Glomerular endothelial cell (primary cell): ENCODE measurements around the gene NUB1. TPM values are rescaled to one million over a fixed set of nuclear protein-coding genes. Genes with fewer than 3 reads are reported as not detected.

Source experiments
- DNase-seq: peaks from one replicate; pipeline ENCODE4 v3.0.0-alpha.2; 2011; ENCODE audit warnings: low read depth, low spot score; ENCODE audit errors: extremely low read depth
- total RNA-seq: library from RNA; depleted of rRNA; stranded (reverse); fragments of >200 nt; gene quantifications from 2 replicates; pipeline ENCODE4 v1.2.3, GENCODE V29; 2015

Gene NUB1
- total RNA-seq, 1 donor from 2014 or later = 42.1 TPM

GRCh38 chr7:151376218-151376902 lies 34.7 kb downstream of the NUB1 start:
- no peak for DNase-seq

DNA sequence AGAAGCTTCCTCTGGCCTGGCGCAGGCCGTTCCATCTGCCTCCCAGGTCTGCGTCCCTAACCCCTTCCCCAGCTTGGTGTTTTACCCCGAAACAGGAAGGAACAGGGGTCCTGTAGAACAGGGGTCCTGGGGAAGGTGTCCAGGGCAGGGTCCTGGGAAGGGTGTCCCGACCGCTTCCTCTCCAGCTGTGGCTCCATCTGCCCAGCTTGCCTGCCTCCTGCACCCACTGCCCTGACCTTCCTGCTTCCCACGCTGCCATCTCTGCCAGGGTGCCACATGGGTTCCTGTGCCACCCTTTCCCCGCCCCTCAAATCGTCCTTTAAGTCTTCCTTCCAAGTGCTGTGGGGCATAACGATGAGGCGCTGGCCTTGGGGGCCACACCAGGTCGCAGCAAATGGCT lies 35.8 kb downstream of the NUB1 start:
- DNase-seq = no peak

DNA sequence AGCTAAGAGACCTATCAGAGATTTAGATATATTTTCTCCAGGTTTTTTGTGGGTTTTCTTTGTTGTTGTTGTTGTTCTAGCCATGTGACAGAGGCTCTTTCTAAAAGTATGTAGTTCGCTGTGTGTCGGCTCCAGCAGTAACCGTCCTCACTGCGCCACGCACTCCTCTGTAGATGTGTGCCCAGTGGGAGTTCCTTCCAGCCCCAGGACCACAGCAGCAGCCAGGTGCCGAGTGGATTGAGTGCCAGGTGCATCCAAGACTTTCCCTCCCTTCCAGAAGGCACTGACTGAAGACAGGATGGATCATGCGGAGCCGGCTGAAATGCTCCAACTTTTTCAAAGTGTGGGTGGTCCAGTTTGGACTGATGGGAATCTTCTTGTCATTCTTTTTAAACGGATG lies 36.4 kb downstream of the NUB1 start:
- no peak for DNase-seq

GRCh38 chr7:151378496-151379192 lies 37.0 kb downstream of the NUB1 start:
- DNase-seq = no peak

DNA sequence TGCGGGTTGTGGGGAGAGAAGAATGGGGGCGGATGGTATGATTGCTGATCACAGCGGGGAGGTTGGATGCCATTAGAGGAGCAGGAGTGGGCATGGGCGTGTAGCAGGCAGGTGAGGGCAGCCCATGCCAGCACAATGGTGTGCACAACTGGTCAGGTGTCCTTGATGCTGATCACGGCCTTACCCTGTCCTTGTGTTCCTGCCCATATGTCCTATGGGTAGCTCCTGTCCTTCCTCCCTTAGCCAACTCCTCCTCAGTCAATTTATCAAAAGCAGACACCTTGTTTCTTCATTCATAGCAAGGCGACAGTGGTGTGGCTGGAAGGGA lies 37.5 kb downstream of the NUB1 start:
- no peak for DNase-seq

DNA sequence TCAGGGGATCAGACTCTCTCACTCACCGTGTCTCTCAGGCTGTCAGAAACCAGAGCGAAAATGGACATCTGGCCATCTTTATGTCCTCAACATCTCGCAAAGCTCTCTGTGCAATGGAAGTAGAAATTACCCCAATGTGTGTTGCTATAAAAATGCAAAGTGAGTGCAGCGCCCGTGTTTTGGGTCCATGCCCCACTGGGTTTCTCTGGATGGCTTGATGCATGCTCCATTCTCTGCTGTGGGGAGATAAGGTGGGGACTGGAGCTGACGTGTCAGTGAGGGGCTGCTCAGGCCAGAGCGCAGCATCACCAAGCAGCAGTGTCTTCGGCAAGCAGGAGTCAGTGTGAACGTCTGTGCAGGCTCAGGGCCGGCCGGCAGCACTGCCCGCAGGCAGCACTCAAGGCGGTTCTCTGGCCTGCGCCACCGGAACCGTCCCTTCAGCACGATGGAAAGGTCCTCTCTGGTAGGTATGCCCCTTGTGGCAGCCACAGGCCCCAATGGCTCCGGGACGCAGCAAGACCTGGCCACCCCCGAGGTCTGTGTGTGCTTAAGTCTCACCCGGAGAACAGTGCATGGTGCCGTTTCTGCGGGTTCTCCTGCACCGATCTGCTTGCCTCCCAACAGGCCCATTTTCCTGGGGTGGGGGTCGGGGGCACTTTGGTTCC lies 38.1 kb downstream of the NUB1 start:
- no peak for DNase-seq

DNA sequence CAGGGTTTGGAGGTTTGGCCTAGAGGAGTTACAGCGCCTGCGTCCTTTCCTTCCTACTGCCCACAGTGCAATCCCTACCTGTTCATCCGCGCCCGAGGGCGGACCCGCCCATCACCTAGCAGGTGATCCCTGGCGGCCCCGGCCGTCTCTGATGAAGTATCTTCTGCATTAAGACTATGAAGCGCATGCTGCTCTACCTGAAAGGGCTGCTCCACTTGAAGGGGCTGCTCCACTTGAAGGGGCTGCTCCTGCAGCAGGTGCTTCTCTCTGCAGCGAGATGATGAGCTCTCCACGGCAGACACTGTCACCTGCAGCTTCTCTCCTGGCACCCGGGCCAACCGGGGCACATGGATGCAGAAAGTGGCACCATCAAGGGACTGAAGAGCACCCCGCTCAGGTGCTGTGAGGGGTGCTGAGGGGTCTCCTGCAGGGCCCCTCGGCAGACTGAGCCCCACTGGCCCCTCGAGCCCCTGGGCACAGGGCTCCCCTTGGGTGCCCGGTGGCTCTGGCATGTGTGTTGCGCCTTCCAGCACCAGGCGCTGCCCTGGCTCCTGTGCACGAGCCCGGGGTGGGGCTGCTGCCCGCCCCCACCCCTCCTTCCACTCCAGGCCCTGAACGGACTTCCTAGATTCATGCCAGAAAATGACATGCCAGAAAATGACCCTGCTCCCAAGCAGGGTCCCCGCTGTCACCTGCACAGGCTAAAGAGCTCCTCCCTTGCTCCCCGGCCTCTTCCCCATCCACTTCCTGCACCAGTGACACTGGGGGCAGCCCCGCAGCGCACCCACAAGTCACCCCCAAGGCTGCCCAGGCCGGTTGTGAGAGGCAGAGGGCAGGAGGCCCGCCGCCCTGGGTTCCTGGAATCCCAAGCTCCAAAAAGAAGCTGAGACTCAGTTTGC lies 38.8 kb downstream of the NUB1 start:
- no peak for DNase-seq

DNA sequence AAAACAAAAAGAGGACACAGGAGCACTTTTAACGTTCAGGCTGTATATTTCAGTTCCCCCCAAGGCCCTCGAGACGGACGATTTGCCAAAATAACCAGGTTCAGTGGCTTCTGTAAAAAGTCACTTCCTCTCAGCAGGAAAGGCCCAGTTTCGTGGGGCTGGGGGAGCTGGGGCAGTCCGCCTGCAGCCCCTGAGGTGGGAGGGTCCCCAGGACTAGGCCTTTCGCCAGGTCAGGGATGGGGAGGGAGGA lies 39.4 kb downstream of the NUB1 start:
- DNase-seq = no peak

GRCh38 chr7:151381348-151382078 lies 39.9 kb downstream of the NUB1 start:
- no peak for DNase-seq

DNA sequence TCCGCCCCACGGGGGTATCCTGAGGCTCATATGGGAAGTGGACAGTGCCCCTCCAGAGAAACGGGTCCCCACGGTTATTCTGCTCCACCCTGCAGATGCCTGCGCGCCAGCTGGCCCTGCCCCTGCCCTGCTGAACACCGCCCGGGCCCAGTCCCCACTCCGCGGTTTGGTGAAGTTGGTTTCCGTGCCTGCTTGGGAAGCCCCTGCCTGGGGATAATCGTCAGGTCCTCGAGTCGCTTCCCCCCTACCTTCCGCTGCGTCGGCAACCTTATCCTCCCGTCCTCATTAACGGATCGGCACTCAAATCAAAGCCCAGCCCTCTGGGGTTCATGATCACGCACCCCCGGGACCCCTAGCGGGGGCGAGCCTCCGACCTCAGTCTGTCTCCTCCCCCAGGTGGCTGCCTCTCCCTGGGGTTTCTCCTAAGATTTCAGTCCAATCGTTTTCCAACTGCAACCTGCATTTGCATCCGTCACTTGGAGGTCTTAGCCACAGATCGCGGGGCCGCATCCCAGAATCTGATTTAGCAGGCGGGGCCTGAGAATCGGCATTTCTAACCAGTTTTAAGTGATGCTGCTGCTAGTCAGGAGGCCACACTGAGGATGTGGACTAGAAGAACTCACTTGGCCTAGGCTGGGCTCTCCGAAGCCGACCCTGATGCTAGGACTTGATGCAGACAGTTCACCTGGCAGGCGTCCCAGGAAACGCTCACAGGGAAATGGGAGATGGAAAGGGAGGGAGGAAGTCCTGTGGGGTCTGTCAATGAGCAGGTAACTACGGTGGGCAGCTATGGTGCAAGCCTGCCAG lies 40.7 kb downstream of the NUB1 start:
- DNase-seq = no peak

- no peak for DNase-seq
Observed at GRCh38 chr7:151383638-151384351, 42.2 kb downstream of the NUB1 start.

DNA sequence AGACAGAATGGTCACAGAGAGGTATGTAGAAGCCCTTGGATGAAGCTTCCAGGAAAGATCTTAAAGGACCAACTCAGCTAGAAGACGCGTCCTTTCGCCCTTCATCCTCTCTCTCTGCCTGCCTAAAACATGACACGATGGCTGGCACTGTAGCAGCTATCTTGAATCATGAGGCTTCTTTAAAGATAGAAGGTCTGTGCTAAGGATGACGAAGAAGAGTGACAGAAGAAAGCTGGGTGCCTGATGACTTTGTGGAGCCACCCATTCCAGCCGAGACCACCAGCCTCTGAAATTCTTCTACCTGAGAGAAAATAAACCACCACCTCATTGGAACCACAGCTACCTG lies 42.7 kb downstream of the NUB1 start:
- no peak for DNase-seq

DNA sequence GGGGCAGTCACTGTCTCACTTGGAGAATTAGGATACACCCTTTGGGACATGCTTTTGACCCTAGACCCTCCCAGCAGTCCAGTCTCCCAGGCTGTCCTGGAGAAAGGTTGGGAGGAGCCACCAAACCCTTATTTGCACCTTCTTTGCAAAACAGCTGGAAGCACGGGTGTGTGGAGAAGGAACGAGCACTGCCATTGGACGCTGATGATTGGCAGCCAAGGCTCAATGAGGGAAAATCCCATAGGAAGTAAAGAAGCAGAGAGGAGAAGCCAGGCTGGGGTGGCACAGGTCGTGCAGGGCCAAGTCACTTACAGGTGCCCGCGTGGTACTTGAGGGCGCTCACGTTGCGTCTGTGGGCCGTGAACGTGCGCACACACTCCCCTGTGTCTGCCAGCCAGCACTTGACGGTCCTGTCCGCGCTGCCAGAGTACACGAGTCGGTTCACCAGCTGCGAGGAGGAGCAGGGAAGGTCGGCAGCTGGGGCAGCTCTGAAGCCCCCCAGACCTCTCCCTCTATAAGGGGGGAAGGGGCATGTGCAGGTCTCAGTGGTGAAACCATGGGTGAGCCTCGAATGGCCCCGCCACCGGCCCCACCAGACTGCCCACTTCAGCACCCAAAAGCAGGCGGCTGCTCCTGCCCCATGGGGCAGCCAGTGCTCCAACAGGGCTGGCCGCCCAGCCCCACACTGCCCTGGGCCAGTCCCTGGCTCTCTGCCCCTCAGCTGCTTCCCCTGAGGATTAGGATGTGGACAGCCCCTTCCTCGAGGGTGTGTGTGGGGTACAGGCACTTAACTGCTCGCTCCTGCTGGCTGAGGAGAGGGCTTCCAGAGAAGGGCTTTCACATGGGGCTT lies 43.4 kb downstream of the NUB1 start:
- no peak for DNase-seq

GRCh38 chr7:151385626-151386300 lies 44.2 kb downstream of the NUB1 start:
- no peak for DNase-seq

GRCh38 chr7:151386301-151387160 lies 44.9 kb downstream of the NUB1 start:
- no peak for DNase-seq

DNA sequence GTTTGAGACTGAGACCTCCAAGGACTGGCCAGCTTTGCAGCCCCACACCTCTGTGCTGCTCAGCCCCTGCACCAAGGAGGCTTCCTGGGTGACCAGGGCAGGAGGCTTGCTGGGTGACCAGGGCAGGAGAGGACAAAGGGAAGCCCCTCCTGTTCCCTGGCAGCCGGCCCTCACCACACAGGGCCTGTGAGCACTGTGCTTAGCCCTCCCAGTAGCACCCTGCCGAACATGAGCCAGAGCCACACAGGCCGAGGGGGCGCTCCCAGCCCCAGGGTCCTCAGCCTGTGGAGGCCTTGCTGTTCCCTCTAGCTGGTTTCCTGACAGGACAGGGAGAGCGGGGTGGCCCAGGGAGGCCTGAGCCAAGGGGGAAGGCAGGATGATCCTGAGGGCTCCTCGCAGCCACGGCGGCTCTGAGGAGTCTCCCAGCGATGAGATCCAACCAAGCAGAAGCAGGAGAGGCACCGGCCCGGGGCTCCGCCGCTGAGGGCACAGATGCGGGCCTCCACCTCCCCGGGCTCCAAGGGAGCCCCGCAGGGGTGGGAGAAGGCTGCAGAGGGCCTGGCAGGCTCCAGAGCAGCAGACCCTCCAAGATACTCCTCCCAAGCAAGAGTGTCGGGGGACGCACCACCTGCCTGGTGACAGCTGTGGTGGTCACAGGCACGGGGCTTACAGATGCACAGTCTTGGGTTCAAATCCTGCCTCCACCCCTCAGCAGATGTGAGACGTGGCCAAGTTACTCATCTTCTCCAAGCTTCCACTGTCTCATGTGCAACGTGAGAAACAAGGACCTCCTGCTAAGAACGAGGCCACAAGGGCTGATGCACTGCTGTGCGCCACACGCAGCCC lies 45.8 kb downstream of the NUB1 start:
- no peak for DNase-seq
